A549 (cell line): ENCODE measurements around the gene MRPL4. TPM values are rescaled to one million over a fixed set of nuclear protein-coding genes. Genes with fewer than 3 reads are reported as not detected.
A peak's percentile ranks its signal among the peaks of the same experiment; 100 is the strongest.
"Not testable (repeated sequence)": the region's sequence is repeated elsewhere in the genome, so short reads cannot be mapped to it uniquely, and the experiment has no call there.

ENCODE experiments used
- ATAC-seq, 2 experiments: fragments of 200-7000 bp in 1 of 2; fragments of >200 bp in 1 of 2; cut with Nextera tagmentation in 1 of 2; cut with Tn5 transposase in 1 of 2; 3 replicates each; pipeline versions ENCODE4 v1.8.0 to v1.9.1; 2018 to 2020; ENCODE audit warnings: mild to moderate bottlenecking in 1 of 2, moderate library complexity in 1 of 2
- CTCF ChIA-PET: fragments of 300-600 bp; sonication (Branson Sonifier 250); formaldehyde crosslinking; extraction: SDS; loops from one replicate; lab custom pipeline; 2021; ENCODE audit warnings: antibody characterized with exemption, inconsistent platforms; lab: Yijun Ruan, JAX
- POLR2A ChIA-PET: fragments of 350-600 bp; formaldehyde crosslinking; extraction: SDS; loops from one replicate; lab custom pipeline; 2021; ENCODE audit warnings: antibody characterized with exemption, inconsistent platforms; lab: Yijun Ruan, JAX
- DNase-seq, 2 experiments: peaks; one replicate each; pipeline versions ENCODE4 v3.0.0 to v3.0.0-alpha.2; 2011 to 2016; ENCODE audit warnings: low read depth in 1 of 2, low spot score in 1 of 2
- FAIRE-seq: peaks from 2 replicates; lab custom pipeline; 2011; peaks lifted over from hg19 to GRCh38; lab: Jason Lieb, UNC
- H3K27ac ChIP-seq, 2 experiments: fragments of >200 bp; sonication (Bioruptor Twin); formaldehyde crosslinking; 3 replicates each; pipeline ENCODE4 v1.5.1; 2016 to 2017
- H3K4me1 ChIP-seq: fragments of >200 bp; sonication (Bioruptor Twin); formaldehyde crosslinking; 3 replicates; pipeline ENCODE4 v1.6.1; 2016
- H3K4me2 ChIP-seq: fragments of >200 bp; sonication (Bioruptor Twin); formaldehyde crosslinking; 3 replicates; pipeline ENCODE4 v1.6.1; 2016
- H3K4me3 ChIP-seq: fragments of >200 bp; sonication (Bioruptor Twin); formaldehyde crosslinking; 3 replicates; pipeline ENCODE4 v1.5.1; 2016
- H3K9me3 ChIP-seq: fragments of >200 bp; sonication (Bioruptor Twin); formaldehyde crosslinking; 3 replicates; pipeline ENCODE4 v1.6.1; 2016
- CEBPB ChIP-seq, 2 experiments: fragments of >200 bp in 1 of 2; sonication (Bioruptor Twin) in 1 of 2; formaldehyde crosslinking in 1 of 2; IDR thresholded peaks; 2 replicates each; pipeline ENCODE4 v1.6.1; 2012 to 2016
- EHF ChIP-seq: fragments of 250-450 bp; sonication (Bioruptor Pico); IDR thresholded peaks from 2 replicates; pipeline ENCODE4 v1.5.0; 2020; ENCODE audit warnings: mild to moderate bottlenecking
- EHMT2 ChIP-seq: fragments of 200-600 bp; sonication (generic); IDR thresholded peaks from 2 replicates; pipeline ENCODE4 v1.6.1; 2016; ENCODE audit warnings: antibody characterized with exemption, low read depth, mild to moderate bottlenecking, moderate library complexity
- ESRRA ChIP-seq: fragments of 150-350 bp; IDR thresholded peaks from 2 replicates; pipeline ENCODE4 v1.6.1; 2014; ENCODE audit warnings: mild to moderate bottlenecking, low read length, borderline replicate concordance
- FOSB ChIP-seq: fragments of 250-450 bp; sonication (Bioruptor Pico); IDR thresholded peaks from 2 replicates; pipeline ENCODE4 v1.5.0; 2020; ENCODE audit warnings: mild to moderate bottlenecking, moderate library complexity
- GATA3 ChIP-seq: IDR thresholded peaks from 2 replicates; pipeline ENCODE4 v1.6.1; 2012; ENCODE audit warnings: borderline replicate concordance
- HEYL ChIP-seq: fragments of 250-450 bp; sonication (Bioruptor Pico); IDR thresholded peaks from 2 replicates; pipeline ENCODE4 v1.8.0; 2021; ENCODE audit warnings: mild to moderate bottlenecking, moderate library complexity
- HOXB5 ChIP-seq: fragments of 250-450 bp; sonication (Bioruptor Pico); IDR thresholded peaks from 2 replicates; pipeline ENCODE4 v1.5.0; 2020; ENCODE audit warnings: mild to moderate bottlenecking, moderate library complexity
- NPAS2 ChIP-seq: fragments of 250-450 bp; sonication (Bioruptor Pico); IDR thresholded peaks from 2 replicates; pipeline ENCODE4 v1.8.0; 2022; ENCODE audit warnings: mild to moderate bottlenecking, moderate library complexity, borderline replicate concordance
- NR3C1 ChIP-seq: fragments of >200 bp; sonication (Bioruptor Twin); formaldehyde crosslinking; IDR thresholded peaks from 3 replicates; pipeline ENCODE4 v1.6.1; 2017
- PHF8 ChIP-seq: fragments of 200-600 bp; sonication (generic); IDR thresholded peaks from 2 replicates; pipeline ENCODE4 v1.6.1; 2016; ENCODE audit warnings: low read depth, mild to moderate bottlenecking, antibody characterized with exemption, moderate library complexity, borderline replicate concordance
- POLR2A ChIP-seq: IDR thresholded peaks from 2 replicates; pipeline ENCODE4 v1.6.1; 2012; ENCODE audit warnings: mild to moderate bottlenecking, low read length
- RNF2 ChIP-seq: fragments of 200-600 bp; sonication (generic); IDR thresholded peaks from 2 replicates; pipeline ENCODE4 v1.6.1; 2016; ENCODE audit warnings: low read depth, mild to moderate bottlenecking, antibody characterized with exemption, moderate library complexity, borderline replicate concordance
- SMC3 ChIP-seq: fragments of >200 bp; sonication (Bioruptor Twin); formaldehyde crosslinking; IDR thresholded peaks from 3 replicates; pipeline ENCODE4 v1.6.1; 2018; ENCODE audit warnings: inconsistent platforms
- SREBF2 ChIP-seq: fragments of 450-650 bp; IDR thresholded peaks from 2 replicates; pipeline ENCODE4 v1.6.1; 2014; ENCODE audit warnings: mild to moderate bottlenecking, moderate library complexity
- TFCP2L1 ChIP-seq: fragments of 250-450 bp; sonication (Bioruptor Pico); IDR thresholded peaks from 2 replicates; pipeline ENCODE4 v1.5.0; 2021; ENCODE audit warnings: mild to moderate bottlenecking
- TP53 ChIP-seq: fragments of 250-450 bp; sonication (Bioruptor Pico); IDR thresholded peaks from 2 replicates; pipeline ENCODE4 v1.5.0; 2021; ENCODE audit warnings: mild to moderate bottlenecking, moderate library complexity
- ZC3H11A ChIP-seq: fragments of 450-650 bp; IDR thresholded peaks from 2 replicates; pipeline ENCODE4 v1.6.1; 2014; ENCODE audit warnings: antibody characterized with exemption, mild to moderate bottlenecking
- ZFP36 ChIP-seq: fragments of 450-650 bp; IDR thresholded peaks from 2 replicates; pipeline ENCODE4 v1.6.1; 2014; ENCODE audit warnings: borderline replicate concordance; ENCODE audit not compliant: partially characterized antibody
- ZSCAN20 ChIP-seq: fragments of 250-450 bp; sonication (Bioruptor Pico); IDR thresholded peaks from 2 replicates; pipeline ENCODE4 v1.8.0; 2022; ENCODE audit warnings: mild to moderate bottlenecking, moderate library complexity
- WGBS: methylation state at CpG from one replicate; pipeline ENCODE4 v1.1.6; 2017; ENCODE audit errors: missing lambda C conversion rate; 5-methylcytosine and 5-hydroxymethylcytosine counted together
- polyA plus RNA-seq, 4 experiments: library from polyadenylated mRNA; depleted of rRNA in 3 of 4; stranded (reverse); fragments of >200 nt; fragmentation: RNase III in 1 of 4; extraction: RNeasy Plus Mini Kit Qiagen cat#74134 plus additional on column Dnase treatment in 1 of 4; gene quantifications; 2 replicates in 3 of 4; 3 replicates in 1 of 4; pipeline ENCODE4 v1.2.3, GENCODE V29; 2011 to 2017
- TF ChIP-seq, protein P1 (sequence below): IDR thresholded peaks from 2 replicates; pipeline ENCODE4 v1.6.1; 2012
- TF ChIP-seq, protein P2 (sequence below): fragments of 250-450 bp; sonication (Bioruptor Pico); IDR thresholded peaks from 2 replicates; pipeline ENCODE4 v1.5.0; 2020; ENCODE audit warnings: low read depth, mild to moderate bottlenecking, moderate library complexity
- TF ChIP-seq, protein P3 (sequence below): fragments of 450-650 bp; IDR thresholded peaks from 2 replicates; pipeline ENCODE4 v1.6.1; 2014; ENCODE audit warnings: antibody characterized with exemption
- TF ChIP-seq, protein P4 (sequence below): fragments of 200-600 bp; sonication (generic); IDR thresholded peaks from 2 replicates; pipeline ENCODE4 v1.6.1; 2016; ENCODE audit warnings: antibody characterized with exemption, mild to moderate bottlenecking, moderate library complexity

The MRPL4 gene
- polyA plus RNA-seq, 2 of the 4 experiments (the other 2 are of a cell fraction) = 26.4 to 52.2 TPM

DNA sequence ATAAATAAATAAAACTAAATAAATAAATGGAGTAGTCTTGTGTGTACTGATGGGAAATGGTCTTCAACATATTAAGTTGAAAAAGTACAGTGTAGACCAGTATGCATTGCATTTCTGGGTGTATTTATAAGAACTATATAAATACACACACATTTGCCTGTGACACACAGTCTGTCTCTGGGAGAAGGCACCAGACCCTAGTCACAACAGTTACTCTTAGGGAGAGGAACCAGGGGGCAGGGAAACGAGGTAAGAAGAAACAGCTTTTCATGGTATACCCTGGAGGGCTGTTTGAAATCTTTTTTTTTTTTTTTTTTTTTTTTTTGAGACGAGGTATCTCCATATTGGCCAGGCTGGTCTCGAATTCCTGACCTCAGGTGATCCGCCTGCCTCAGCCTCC is 18.1 kb upstream of the MRPL4 start (continued):
- TF ChIP-seq TFCP2L1 (CRISPR knock-in tag) = no peak
- no peak for TF ChIP-seq ZSCAN20 (CRISPR knock-in tag)

DNA sequence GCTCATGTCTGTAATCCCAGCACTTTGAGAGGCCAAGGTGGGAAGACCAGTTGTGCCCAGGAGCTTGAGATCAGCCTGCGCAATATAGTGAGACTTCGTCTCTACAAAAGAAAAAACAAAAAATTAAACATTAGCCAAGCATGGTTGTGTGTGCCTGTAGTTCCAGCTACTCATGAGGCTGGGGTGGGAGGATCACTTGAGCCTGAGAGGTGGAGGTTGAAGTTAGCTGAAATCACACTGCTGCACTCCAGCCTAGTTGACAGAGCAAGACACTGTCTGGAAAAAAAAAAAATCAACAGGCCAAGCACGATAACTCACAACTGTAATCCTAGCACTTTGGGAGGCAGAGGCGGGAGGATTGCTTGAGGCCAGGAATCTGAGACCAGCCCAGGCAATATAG is 17.0 kb upstream of the MRPL4 start:
- CTCF ChIA-PET = interaction anchor here (2.2 kb wide), 1 partner anchor 15 kb away, joined by 8 read pairs; no protein-coding TSS in a partner anchor
- 72% methylated on average over 4 of the region's 4 CpGs for WGBS
- Histone ChIP-seq H3K4me1 (peaks cover 16% of the 10 kb centered on the region; the same call in 1 of the 3 replicates), H3K27ac (no peak overlapping the region), H3K4me3 (no peak overlapping the region)
- no peak for DNase-seq
- ATAC-seq = no peak
- no peak for FAIRE-seq
- no peak for TF ChIP-seq PHF8
- TF ChIP-seq, protein P1, sequence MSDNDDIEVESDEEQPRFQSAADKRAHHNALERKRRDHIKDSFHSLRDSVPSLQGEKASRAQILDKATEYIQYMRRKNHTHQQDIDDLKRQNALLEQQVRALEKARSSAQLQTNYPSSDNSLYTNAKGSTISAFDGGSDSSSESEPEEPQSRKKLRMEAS = no peak
- TF ChIP-seq ZC3H11A = no peak
- TF ChIP-seq POLR2A = no peak
- no peak for TF ChIP-seq EHMT2
- no peak for TF ChIP-seq NPAS2 (CRISPR knock-in tag)
- TF ChIP-seq ESRRA = no peak
- TF ChIP-seq TP53 (CRISPR knock-in tag) = no peak
- no peak for TF ChIP-seq ZFP36
- TF ChIP-seq, all 56 proteins: peak for 0
- Histone ChIP-seq H3K4me2 (no peak overlapping the region), H3K9me3 (no peaks in the 10 kb centered on the region)
- POLR2A ChIA-PET = no interaction called here

DNA sequence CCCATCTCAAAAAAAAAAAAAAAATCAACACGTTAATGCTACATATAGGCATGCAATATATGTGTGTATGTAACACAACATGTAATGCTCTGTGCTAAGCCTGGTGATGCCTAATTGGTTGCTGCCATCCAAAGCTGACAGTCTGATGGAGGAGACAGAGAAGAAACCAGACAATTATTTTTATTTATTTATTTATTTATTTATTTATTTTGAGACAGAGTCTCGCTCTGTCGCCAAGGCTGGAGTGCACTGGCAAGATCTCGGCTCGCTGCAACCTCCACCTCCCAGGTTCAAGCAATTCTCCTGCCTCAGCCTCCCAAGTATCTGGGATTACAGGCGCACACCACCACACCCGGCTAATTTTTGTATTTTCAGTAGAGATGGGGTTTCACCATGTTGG is 16.6 kb upstream of the MRPL4 start:
- 98% methylated on average over 7 of the region's 7 CpGs for WGBS
- POLR2A ChIA-PET, ATAC-seq, H3K9me3 ChIP-seq, H3K27ac ChIP-seq, H3K4me3 ChIP-seq, FAIRE-seq, DNase-seq, H3K4me2 ChIP-seq: not testable (repeated sequence)
- CTCF ChIA-PET = interaction anchor here (2.2 kb wide), 1 partner anchor 15 kb away, joined by 8 read pairs; no protein-coding TSS in a partner anchor
- peaks cover 12% of the 10 kb centered on the region; the same call in 1 of the 3 replicates for H3K4me1 ChIP-seq

DNA sequence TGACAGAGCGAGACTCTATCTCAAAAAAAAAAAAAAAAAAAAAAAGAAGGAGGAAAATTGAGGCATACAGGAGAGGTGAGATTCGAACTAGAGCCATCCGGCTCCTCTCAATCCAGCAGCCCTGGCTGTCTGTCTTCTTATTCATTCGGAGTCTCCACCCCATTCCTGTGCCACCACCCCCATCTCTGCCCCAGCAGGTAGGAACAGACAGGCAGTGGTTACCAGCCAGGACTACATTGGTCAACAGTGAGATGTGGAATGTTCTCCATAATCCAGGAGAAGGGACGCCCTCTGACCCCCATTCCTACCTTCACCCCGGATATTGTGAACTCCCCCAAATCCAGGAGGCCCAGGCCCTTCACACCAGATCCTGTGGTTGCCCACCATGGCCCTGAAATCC is 14.3 kb upstream of the MRPL4 start:
- CTCF ChIA-PET = interaction anchor here (0.6 to 1.6 kb wide), 3 partner anchors 10 to 269 kb away, joined by 3 to 7 read pairs (median 4); no protein-coding TSS in a partner anchor
- Histone ChIP-seq H3K4me2 (peak overlapping the region; percentile 27; the same call in 2 of the 3 replicates), H3K4me1 (peaks cover 11% of the 10 kb centered on the region; the same call in 1 of the 3 replicates), H3K4me3 (no peak overlapping the region), H3K27ac (no peak overlapping the region), H3K9me3 (no peaks in the 10 kb centered on the region)
- POLR2A ChIA-PET = no interaction called here
- TF ChIP-seq FOSB (CRISPR knock-in tag) (no peak), HEYL (CRISPR knock-in tag) (no peak), NR3C1 (no peak), SREBF2 (no peak), RNF2 (no peak), HOXB5 (CRISPR knock-in tag) (no peak), EHMT2 (no peak), SMC3 (no peak), GATA3 (no peak), EHF (CRISPR knock-in tag) (no peak), PHF8 (no peak), CEBPB (IDR thresholded peaks at IDR 0.05) (no peak)
- TF ChIP-seq, protein P2, sequence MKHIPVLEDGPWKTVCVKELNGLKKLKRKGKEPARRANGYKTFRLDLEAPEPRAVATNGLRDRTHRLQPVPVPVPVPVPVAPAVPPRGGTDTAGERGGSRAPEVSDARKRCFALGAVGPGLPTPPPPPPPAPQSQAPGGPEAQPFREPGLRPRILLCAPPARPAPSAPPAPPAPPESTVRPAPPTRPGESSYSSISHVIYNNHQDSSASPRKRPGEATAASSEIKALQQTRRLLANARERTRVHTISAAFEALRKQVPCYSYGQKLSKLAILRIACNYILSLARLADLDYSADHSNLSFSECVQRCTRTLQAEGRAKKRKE = no peak
- TF ChIP-seq, protein P3, sequence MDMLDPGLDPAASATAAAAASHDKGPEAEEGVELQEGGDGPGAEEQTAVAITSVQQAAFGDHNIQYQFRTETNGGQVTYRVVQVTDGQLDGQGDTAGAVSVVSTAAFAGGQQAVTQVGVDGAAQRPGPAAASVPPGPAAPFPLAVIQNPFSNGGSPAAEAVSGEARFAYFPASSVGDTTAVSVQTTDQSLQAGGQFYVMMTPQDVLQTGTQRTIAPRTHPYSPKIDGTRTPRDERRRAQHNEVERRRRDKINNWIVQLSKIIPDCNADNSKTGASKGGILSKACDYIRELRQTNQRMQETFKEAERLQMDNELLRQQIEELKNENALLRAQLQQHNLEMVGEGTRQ = no peak
- TF ChIP-seq, protein P4, sequence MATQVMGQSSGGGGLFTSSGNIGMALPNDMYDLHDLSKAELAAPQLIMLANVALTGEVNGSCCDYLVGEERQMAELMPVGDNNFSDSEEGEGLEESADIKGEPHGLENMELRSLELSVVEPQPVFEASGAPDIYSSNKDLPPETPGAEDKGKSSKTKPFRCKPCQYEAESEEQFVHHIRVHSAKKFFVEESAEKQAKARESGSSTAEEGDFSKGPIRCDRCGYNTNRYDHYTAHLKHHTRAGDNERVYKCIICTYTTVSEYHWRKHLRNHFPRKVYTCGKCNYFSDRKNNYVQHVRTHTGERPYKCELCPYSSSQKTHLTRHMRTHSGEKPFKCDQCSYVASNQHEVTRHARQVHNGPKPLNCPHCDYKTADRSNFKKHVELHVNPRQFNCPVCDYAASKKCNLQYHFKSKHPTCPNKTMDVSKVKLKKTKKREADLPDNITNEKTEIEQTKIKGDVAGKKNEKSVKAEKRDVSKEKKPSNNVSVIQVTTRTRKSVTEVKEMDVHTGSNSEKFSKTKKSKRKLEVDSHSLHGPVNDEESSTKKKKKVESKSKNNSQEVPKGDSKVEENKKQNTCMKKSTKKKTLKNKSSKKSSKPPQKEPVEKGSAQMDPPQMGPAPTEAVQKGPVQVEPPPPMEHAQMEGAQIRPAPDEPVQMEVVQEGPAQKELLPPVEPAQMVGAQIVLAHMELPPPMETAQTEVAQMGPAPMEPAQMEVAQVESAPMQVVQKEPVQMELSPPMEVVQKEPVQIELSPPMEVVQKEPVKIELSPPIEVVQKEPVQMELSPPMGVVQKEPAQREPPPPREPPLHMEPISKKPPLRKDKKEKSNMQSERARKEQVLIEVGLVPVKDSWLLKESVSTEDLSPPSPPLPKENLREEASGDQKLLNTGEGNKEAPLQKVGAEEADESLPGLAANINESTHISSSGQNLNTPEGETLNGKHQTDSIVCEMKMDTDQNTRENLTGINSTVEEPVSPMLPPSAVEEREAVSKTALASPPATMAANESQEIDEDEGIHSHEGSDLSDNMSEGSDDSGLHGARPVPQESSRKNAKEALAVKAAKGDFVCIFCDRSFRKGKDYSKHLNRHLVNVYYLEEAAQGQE = no peak
- FAIRE-seq (no peak), ATAC-seq (peak; percentile 51 to 68; a peak in 4 of 6 replicates), DNase-seq (peak in 1 of 2 experiments; percentile 36)
- 89% methylated on average over 4 of the region's 6 CpGs for WGBS
